ENCODE results near the gene FABP7. TPM values are rescaled to one million over a fixed set of nuclear protein-coding genes. Genes with fewer than 3 reads are reported as not detected.

The FABP7 gene
- total RNA-seq, 1 experiment from 2014 or later: not detected

DNA sequence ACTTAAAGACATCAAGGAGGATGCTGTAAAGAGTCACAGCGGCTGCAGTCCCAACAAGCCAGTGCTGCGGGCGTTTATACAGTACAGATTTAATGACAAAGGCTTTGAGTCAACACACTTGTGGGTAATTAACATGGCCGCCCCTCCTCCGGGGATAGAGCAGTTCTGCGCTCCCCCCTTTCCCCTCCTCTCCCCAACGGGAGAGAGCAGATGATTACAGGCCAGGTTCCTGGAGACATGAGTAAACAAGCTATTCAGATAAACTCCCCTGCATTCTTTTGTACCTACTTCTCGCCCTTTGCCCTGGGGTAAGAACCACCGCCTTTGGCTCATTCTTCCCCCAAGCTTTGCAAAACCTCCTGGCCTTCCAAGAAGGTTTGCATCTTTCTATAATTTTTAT is 23.6 kb upstream of the FABP7 start:
- Histone ChIP-seq H3K4me3 (ENCODE audit: low read length) (no peak overlapping the region), H2AFZ (ENCODE audit: low read length) (no peak overlapping the region), H3K9me3 (ENCODE audit: low read length) (no peaks in the 10 kb centered on the region), H3K27me3 (ENCODE audit: low read length) (no peaks in the 10 kb centered on the region), H3K9ac (ENCODE audit: low read length) (no peak overlapping the region), H4K20me1 (ENCODE audit: low read length) (no peaks in the 10 kb centered on the region), H3K4me1 (ENCODE audit: insufficient read depth, low read length) (no peaks in the 10 kb centered on the region), H3K4me2 (ENCODE audit: low read length) (no peak overlapping the region), H3K27ac (ENCODE audit: low read length) (no peak overlapping the region), H3K36me3 (ENCODE audit: low read depth, low read length) (no peaks in the 10 kb centered on the region), H3K79me2 (ENCODE audit: low read length) (no peaks in the 10 kb centered on the region), H3F3A (ENCODE audit: low read length, unreplicated experiment) (no peaks in the 10 kb centered on the region), H3K9me2 (replicated peaks; ENCODE audit: low read length) (no peaks in the 10 kb centered on the region)
- no peak for ATAC-seq
- intact Hi-C loops (cut with micrococcal nuclease): no loop called here
- DNase-seq: no peak
- BruUV-seq (replicated peaks): no TSS peak
- TF ChIP-seq EZH2phosphoT487 (IDR thresholded peaks at IDR 0.05; ENCODE audit: borderline replicate concordance, low read length) (no peak), EZH2 (IDR thresholded peaks at IDR 0.05; ENCODE audit: low read length, unreplicated experiment) (no peak)
- TF ChIP-seq, protein P1, sequence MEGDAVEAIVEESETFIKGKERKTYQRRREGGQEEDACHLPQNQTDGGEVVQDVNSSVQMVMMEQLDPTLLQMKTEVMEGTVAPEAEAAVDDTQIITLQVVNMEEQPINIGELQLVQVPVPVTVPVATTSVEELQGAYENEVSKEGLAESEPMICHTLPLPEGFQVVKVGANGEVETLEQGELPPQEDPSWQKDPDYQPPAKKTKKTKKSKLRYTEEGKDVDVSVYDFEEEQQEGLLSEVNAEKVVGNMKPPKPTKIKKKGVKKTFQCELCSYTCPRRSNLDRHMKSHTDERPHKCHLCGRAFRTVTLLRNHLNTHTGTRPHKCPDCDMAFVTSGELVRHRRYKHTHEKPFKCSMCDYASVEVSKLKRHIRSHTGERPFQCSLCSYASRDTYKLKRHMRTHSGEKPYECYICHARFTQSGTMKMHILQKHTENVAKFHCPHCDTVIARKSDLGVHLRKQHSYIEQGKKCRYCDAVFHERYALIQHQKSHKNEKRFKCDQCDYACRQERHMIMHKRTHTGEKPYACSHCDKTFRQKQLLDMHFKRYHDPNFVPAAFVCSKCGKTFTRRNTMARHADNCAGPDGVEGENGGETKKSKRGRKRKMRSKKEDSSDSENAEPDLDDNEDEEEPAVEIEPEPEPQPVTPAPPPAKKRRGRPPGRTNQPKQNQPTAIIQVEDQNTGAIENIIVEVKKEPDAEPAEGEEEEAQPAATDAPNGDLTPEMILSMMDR (conservative IDR thresholded peaks at IDR 0.05; ENCODE audit: low read depth, low read length): no peak
- POLR2A ChIA-PET (ENCODE audit: unreplicated experiment): no interaction called here
- CTCF ChIA-PET: no interaction called here

DNA sequence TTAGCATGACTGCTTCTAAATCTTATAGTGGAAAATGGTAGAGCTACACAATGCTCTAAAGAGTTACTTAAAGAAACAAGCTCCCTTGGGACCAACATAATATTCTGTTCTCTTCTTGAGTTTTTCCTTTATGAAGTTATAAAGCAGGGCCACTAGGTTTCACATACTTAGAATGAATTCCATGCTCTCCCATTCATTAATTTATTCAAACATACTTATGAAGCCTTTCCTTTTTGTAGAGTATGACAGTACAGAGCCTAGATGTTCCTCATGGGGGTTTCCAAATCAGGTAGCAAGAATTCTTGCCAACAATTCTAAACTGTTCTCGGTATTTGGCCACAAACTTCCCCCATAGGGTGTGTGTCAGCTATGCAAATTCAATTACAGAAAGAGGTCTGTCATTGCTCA is 20.6 kb upstream of the FABP7 start:
- Histone ChIP-seq H3K9me3 (ENCODE audit: low read length) (no peaks in the 10 kb centered on the region), H3K9me2 (replicated peaks; ENCODE audit: low read length) (no peaks in the 10 kb centered on the region), H3K4me1 (ENCODE audit: insufficient read depth, low read length) (no peaks in the 10 kb centered on the region), H3K27ac (ENCODE audit: low read length) (no peak overlapping the region), H3K4me2 (ENCODE audit: low read length) (no peak overlapping the region), H3K27me3 (ENCODE audit: low read length) (no peaks in the 10 kb centered on the region), H3F3A (ENCODE audit: low read length, unreplicated experiment) (no peaks in the 10 kb centered on the region), H3K4me3 (ENCODE audit: low read length) (no peak overlapping the region), H2AFZ (ENCODE audit: low read length) (no peak overlapping the region), H3K9ac (ENCODE audit: low read length) (no peak overlapping the region), H3K36me3 (ENCODE audit: low read depth, low read length) (no peaks in the 10 kb centered on the region), H4K20me1 (ENCODE audit: low read length) (no peaks in the 10 kb centered on the region), H3K79me2 (ENCODE audit: low read length) (no peaks in the 10 kb centered on the region)
- TF ChIP-seq EZH2 (IDR thresholded peaks at IDR 0.05; ENCODE audit: low read length, unreplicated experiment): no peak
- TF ChIP-seq, protein P1 (conservative IDR thresholded peaks at IDR 0.05; ENCODE audit: low read depth, low read length): no peak
- no peak for TF ChIP-seq EZH2phosphoT487 (IDR thresholded peaks at IDR 0.05; ENCODE audit: borderline replicate concordance, low read length)
- POLR2A ChIA-PET (ENCODE audit: unreplicated experiment): no interaction called here
- no peak for ATAC-seq
- CTCF ChIA-PET: no interaction called here
- BruUV-seq (replicated peaks): no TSS peak
- intact Hi-C loops (cut with micrococcal nuclease): no loop called here
- DNase-seq: no peak

DNA sequence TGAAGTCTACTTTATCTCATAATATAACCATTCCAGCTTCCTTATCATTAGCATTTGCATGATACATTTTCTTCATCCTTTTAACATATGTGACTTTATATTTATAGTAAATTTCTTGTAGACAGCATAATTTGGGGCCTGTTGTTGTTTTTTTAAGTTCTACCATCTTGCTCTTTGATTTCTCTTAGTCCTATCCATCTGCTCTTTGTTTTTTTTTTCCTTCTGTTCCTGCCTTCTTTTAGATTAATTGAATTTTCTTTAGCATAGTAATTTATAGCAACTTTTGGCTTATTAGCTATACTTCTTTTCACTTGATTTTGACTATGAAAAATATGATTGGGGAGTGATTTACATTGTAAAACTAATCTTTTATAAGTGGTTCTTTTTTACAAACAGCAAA is 19.2 kb upstream of the FABP7 start:
- no peak for ATAC-seq
- BruUV-seq (replicated peaks): no TSS peak
- Histone ChIP-seq H2AFZ (ENCODE audit: low read length) (no peak overlapping the region), H3K9me3 (ENCODE audit: low read length) (no peaks in the 10 kb centered on the region), H3F3A (ENCODE audit: low read length, unreplicated experiment) (no peaks in the 10 kb centered on the region), H3K4me2 (ENCODE audit: low read length) (no peak overlapping the region), H3K36me3 (ENCODE audit: low read depth, low read length) (no peaks in the 10 kb centered on the region), H3K4me1 (ENCODE audit: insufficient read depth, low read length) (no peaks in the 10 kb centered on the region), H3K27ac (ENCODE audit: low read length) (no peak overlapping the region), H4K20me1 (ENCODE audit: low read length) (no peaks in the 10 kb centered on the region), H3K4me3 (ENCODE audit: low read length) (no peak overlapping the region), H3K27me3 (ENCODE audit: low read length) (no peaks in the 10 kb centered on the region), H3K9me2 (replicated peaks; ENCODE audit: low read length) (no peaks in the 10 kb centered on the region), H3K79me2 (ENCODE audit: low read length) (no peaks in the 10 kb centered on the region), H3K9ac (ENCODE audit: low read length) (no peak overlapping the region)
- DNase-seq: no peak
- TF ChIP-seq, protein P1 (conservative IDR thresholded peaks at IDR 0.05; ENCODE audit: low read depth, low read length): no peak
- TF ChIP-seq EZH2phosphoT487 (IDR thresholded peaks at IDR 0.05; ENCODE audit: borderline replicate concordance, low read length) (no peak), EZH2 (IDR thresholded peaks at IDR 0.05; ENCODE audit: low read length, unreplicated experiment) (no peak)
- ChIA-PET CTCF (no interaction called here), POLR2A (ENCODE audit: unreplicated experiment) (no interaction called here)
- intact Hi-C loops (cut with micrococcal nuclease): no loop called here
